ENCODE data around the gene CLEC7A.

GRCh38 chr12:10086387-10086786 is 43.6 kb downstream of the CLEC7A start:
- TF ChIP-seq CTCF (conservative IDR thresholded peaks at IDR 0.05; ENCODE audit: low read length) (no peak), EZH2phosphoT487 (IDR thresholded peaks at IDR 0.05; ENCODE audit: borderline replicate concordance) (no peak)
